Lung (tissue), 12 donors: ENCODE measurements around the gene RHBG. TPM values are rescaled to one million over a fixed set of nuclear protein-coding genes. Genes with fewer than 3 reads are reported as not detected.

ENCODE experiments used
- ATAC-seq: fragments of 200-7000 bp; cut with Tn5 transposase; one replicate; pipeline ENCODE4 v1.9.1; 2020; ENCODE audit warnings: moderate number of reproducible peaks; ENCODE audit not compliant: insufficient read depth, low FRiP score
- DNase-seq, 3 donors: peaks; one replicate each; pipeline ENCODE4 v3.0.0-alpha.2; 2013 to 2017
- H3K27ac ChIP-seq, 2 donors: one replicate each; pipeline ENCODE4 v1.5.1; 2013; ENCODE audit warnings: mild to moderate bottlenecking in 2 of 2, moderate library complexity in 2 of 2, control low read depth in 1 of 2, inconsistent platforms in 1 of 2, low read depth in 1 of 2, low read length in 1 of 2
- H3K27me3 ChIP-seq, 3 donors: one replicate each; pipeline ENCODE4 v1.5.1; 2013; ENCODE audit warnings: low read length in 2 of 3; ENCODE audit not compliant: control insufficient read depth in 3 of 3, insufficient read depth in 3 of 3
- H3K36me3 ChIP-seq, 4 donors: one replicate each; pipeline ENCODE4 v1.5.1; 2013; ENCODE audit warnings: low read length in 4 of 4, mild to moderate bottlenecking in 1 of 4, moderate library complexity in 1 of 4; ENCODE audit not compliant: control insufficient read depth in 4 of 4, insufficient read depth in 4 of 4
- H3K4me1 ChIP-seq, 5 donors: one replicate each; pipeline ENCODE4 v1.5.1; 2013; ENCODE audit warnings: low read length in 5 of 5, mild to moderate bottlenecking in 2 of 5, moderate library complexity in 1 of 5; ENCODE audit not compliant: control insufficient read depth in 5 of 5, insufficient read depth in 5 of 5
- H3K4me3 ChIP-seq: one replicate; pipeline ENCODE4 v1.5.1; 2013; ENCODE audit warnings: mild to moderate bottlenecking, control low read depth, moderate library complexity
- H3K9ac ChIP-seq, 2 donors: one replicate each; pipeline ENCODE4 v1.5.1; 2013; ENCODE audit warnings: low read length in 2 of 2, control low read depth in 1 of 2; ENCODE audit not compliant: insufficient read depth in 1 of 2
- H3K9me3 ChIP-seq, 4 donors: one replicate each; pipeline ENCODE4 v1.5.1; 2013; ENCODE audit warnings: low read length in 3 of 4, mild to moderate bottlenecking in 1 of 4, moderate library complexity in 1 of 4; ENCODE audit not compliant: control insufficient read depth in 4 of 4, insufficient read depth in 3 of 4
- CTCF ChIP-seq: IDR thresholded peaks from 2 replicates; pipeline ENCODE4 v1.5.1; 2012; ENCODE audit warnings: mild to moderate bottlenecking; ENCODE audit errors: control extremely low read depth, extremely low read depth
- WGBS, 2 donors: extraction: QIAGEN DNeasy Blood & Tissue Kit; methylation state at CpG; one replicate each; pipeline ENCODE4 v1.1.7; 2013; 5-methylcytosine and 5-hydroxymethylcytosine counted together
- polyA plus RNA-seq, 2 donors: library from polyadenylated mRNA; stranded (reverse); fragments of 200-250 nt; gene quantifications; one replicate each; pipeline ENCODE4 v1.2.1, GENCODE V29; 2013
- total RNA-seq, 2 donors: library from RNA; depleted of rRNA in 1 of 2; stranded (reverse); fragments of >200 nt in 1 of 2; gene quantifications; one replicate each; pipeline ENCODE4 v1.2.1, GENCODE V29; 2014 to 2021
- donor health status: control.
- donor health status: control.
- donor health status: Bipolar disorder and iron deficiency.
- donor health status: healthy.
- donor health status: DM: yes; HTN: yes; CAD: no.

Gene RHBG
- total and polyA plus RNA-seq, 4 donors = 0.18 to 0.74 TPM; not detected in 2

GRCh38 chr1:156336242-156336641 is 32.8 kb upstream of the RHBG start:
- peak overlapping the region; percentile 11 to 40 for H3K9ac ChIP-seq

GRCh38 chr1:156337052-156337887 is 31.7 kb upstream of the RHBG start:
- H3K9me3 ChIP-seq = no peaks in the 10 kb centered on the region
- H3K36me3 ChIP-seq = peaks cover 6 to 20% (median 15%) of the 10 kb centered on the region in 4 donors
- DNase-seq (peak in 1 of 3 donors; percentile 5), ATAC-seq (no peak)
- peak overlapping the region; percentile 75 for H3K4me3 ChIP-seq
- 33 to 37% methylated on average over 34 of the region's 34 CpGs for WGBS, 2 donors
- peaks cover 2 to 15% (median 10%) of the 10 kb centered on the region in 5 donors for H3K4me1 ChIP-seq
- peak overlapping the region; percentile 26 to 36 for H3K9ac ChIP-seq
- H3K27ac ChIP-seq = peak overlapping the region; percentile 38 to 80
- no peaks in the 10 kb centered on the region for H3K27me3 ChIP-seq
- no peak for TF ChIP-seq CTCF

More at GRCh38 chr1:156336242-156336641, 32.8 kb upstream of the RHBG start:
- H3K27me3 ChIP-seq = no peaks in the 10 kb centered on the region
- no peaks in the 10 kb centered on the region for H3K9me3 ChIP-seq
- H3K4me1 ChIP-seq = peaks cover 2 to 15% (median 10%) of the 10 kb centered on the region in 5 donors
- no peak overlapping the region for H3K4me3 ChIP-seq
- ATAC-seq = no peak
- peaks cover 9 to 24% (median 19%) of the 10 kb centered on the region in 4 donors for H3K36me3 ChIP-seq
- no peak overlapping the region for H3K27ac ChIP-seq
- no peak for DNase-seq
- 86% methylated on average over 4 of the region's 4 CpGs for WGBS, 2 donors
- no peak for TF ChIP-seq CTCF

DNA sequence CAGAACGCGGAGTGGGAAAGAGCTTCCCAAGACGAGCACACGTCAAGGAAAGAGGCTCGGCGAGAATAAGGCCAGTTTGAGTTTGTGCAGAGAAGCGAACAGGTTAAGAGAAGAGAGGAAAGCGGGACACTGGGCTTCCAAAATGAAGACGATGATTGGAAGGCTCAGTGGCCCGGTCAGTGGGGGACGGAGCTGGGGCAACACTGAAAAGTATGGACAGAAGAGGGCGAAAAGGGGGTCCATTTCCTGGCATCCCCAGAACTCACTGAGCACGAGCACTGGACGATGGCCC is 31.2 kb upstream of the RHBG start:
- peak overlapping the region; percentile 26 to 36 for H3K9ac ChIP-seq
- ATAC-seq = peak; percentile 16
- H3K27ac ChIP-seq = peak overlapping the region; percentile 38 to 80
- H3K4me3 ChIP-seq = peak overlapping the region; percentile 75
- no peak for TF ChIP-seq CTCF
- WGBS, 2 donors = 0 to 1% methylated on average over 14 of the region's 14 CpGs
- no peaks in the 10 kb centered on the region for H3K27me3 ChIP-seq
- no peaks in the 10 kb centered on the region for H3K9me3 ChIP-seq
- peaks cover under 1 to 15% (median 12%) of the 10 kb centered on the region in 4 donors for H3K36me3 ChIP-seq
- peaks cover 2 to 15% (median 10%) of the 10 kb centered on the region in 5 donors for H3K4me1 ChIP-seq
- DNase-seq = no peak
